Fibroblast of lung (primary cell): ENCODE data around the gene FHAD1. TPM values are rescaled to one million over a fixed set of nuclear protein-coding genes. Genes with fewer than 3 reads are reported as not detected.

ENCODE experiments used
- DNase-seq, 2 donors: peaks; one replicate each; pipeline versions ENCODE4 v3.0.0 to v3.0.0-alpha.2; 2010; ENCODE audit warnings: low read depth in 2 of 2
- H2AFZ ChIP-seq: 2 replicates; pipeline ENCODE4 v1.5.1; 2012; ENCODE audit warnings: low read length, control low read depth, inconsistent platforms
- H3K27ac ChIP-seq: 2 replicates; pipeline ENCODE4 v1.5.1; 2011; ENCODE audit warnings: low read length, control low read depth; ENCODE audit not compliant: insufficient read depth
- H3K27me3 ChIP-seq: 2 replicates; pipeline ENCODE4 v1.5.1; 2011; ENCODE audit warnings: mild to moderate bottlenecking, low read length; ENCODE audit not compliant: control insufficient read depth, insufficient read depth
- H3K36me3 ChIP-seq: 2 replicates; pipeline ENCODE4 v1.5.1; 2011; ENCODE audit warnings: low read length; ENCODE audit not compliant: control insufficient read depth, insufficient read depth
- H3K4me1 ChIP-seq: 2 replicates; pipeline ENCODE4 v1.5.1; 2011; ENCODE audit warnings: low read length; ENCODE audit not compliant: control insufficient read depth, insufficient read depth; ENCODE audit errors: extremely low read depth
- H3K4me2 ChIP-seq: 2 replicates; pipeline ENCODE4 v1.5.1; 2011; ENCODE audit warnings: low read length, control low read depth; ENCODE audit not compliant: insufficient read depth; ENCODE audit errors: extremely low read depth
- H3K4me3 ChIP-seq, 4 experiments: fragments of 200-600 bp in 1 of 4; sonication (generic) in 1 of 4; replicated peaks in 1 of 4; 2 replicates each; pipeline ENCODE4 v1.5.1; 2011 to 2016; ENCODE audit warnings: low read length in 4 of 4, low read depth in 3 of 4, mild to moderate bottlenecking in 3 of 4, control low read depth in 2 of 4, inconsistent platforms in 1 of 4, mixed read lengths in 1 of 4; ENCODE audit not compliant: insufficient read depth in 1 of 4; ENCODE audit errors: control extremely low read depth in 1 of 4
- H3K79me2 ChIP-seq: 2 replicates; pipeline ENCODE4 v1.5.1; 2012; ENCODE audit warnings: mild to moderate bottlenecking, low read length, inconsistent platforms; ENCODE audit not compliant: control insufficient read depth, insufficient read depth
- H3K9ac ChIP-seq: 2 replicates; pipeline ENCODE4 v1.5.1; 2011; ENCODE audit warnings: mild to moderate bottlenecking, low read length, control low read depth; ENCODE audit not compliant: insufficient read depth
- H3K9me3 ChIP-seq: 2 replicates; pipeline ENCODE4 v1.5.1; 2012; ENCODE audit warnings: low read depth, low read length; ENCODE audit not compliant: control insufficient read depth, insufficient read depth
- H4K20me1 ChIP-seq: 2 replicates; pipeline ENCODE4 v1.5.1; 2011; ENCODE audit warnings: low read length; ENCODE audit not compliant: control insufficient read depth, insufficient read depth; ENCODE audit errors: extremely low read depth
- CTCF ChIP-seq, 2 donors: IDR thresholded peaks in 1 of 2; conservative IDR thresholded peaks in 1 of 2; 1 replicate in 1 of 2; 2 replicates in 1 of 2; pipeline ENCODE4 v1.5.1; 2011 to 2012; ENCODE audit warnings: low read length in 2 of 2, control low read depth in 1 of 2, inconsistent platforms in 1 of 2, low read depth in 1 of 2, mild to moderate bottlenecking in 1 of 2
- EZH2 ChIP-seq: IDR thresholded peaks from 2 replicates; pipeline ENCODE4 v1.5.1; 2012; ENCODE audit warnings: low read length, control low read depth, mild to moderate bottlenecking; ENCODE audit errors: missing control alignments
- polyA plus RNA-seq, 2 donors: library from polyadenylated mRNA; depleted of rRNA in 1 of 2; stranded (reverse) in 1 of 2; unstranded in 1 of 2; fragments of >200 nt; gene quantifications; 2 replicates each; pipeline ENCODE4 v1.2.1, GENCODE V29; 2011 to 2012; ENCODE audit warnings: missing spikeins in 1 of 2
- total RNA-seq: library from RNA; depleted of rRNA; stranded (reverse); fragments of >200 nt; gene quantifications from 2 replicates; pipeline ENCODE4 v1.2.1, GENCODE V29; 2014

FHAD1 gene
- total and polyA plus RNA-seq, 2 donors (not counting 1 experiment from before 2014, with no cell fraction given): 0.09 to 0.66 TPM

GRCh38 chr1:15357612-15358207 lies 110.7 kb downstream of the FHAD1 start:
- H3K27me3 ChIP-seq: no peaks in the 10 kb centered on the region
- H4K20me1 ChIP-seq: no peaks in the 10 kb centered on the region
- H3K9me3 ChIP-seq: no peaks in the 10 kb centered on the region
- H3K36me3 ChIP-seq: no peaks in the 10 kb centered on the region
- H3K9ac ChIP-seq: no peak overlapping the region
- no peak overlapping the region for H3K27ac ChIP-seq
- H3K4me3 ChIP-seq: no peak overlapping the region
- no peak overlapping the region for H2AFZ ChIP-seq
- no peak for TF ChIP-seq EZH2
- TF ChIP-seq CTCF (conservative IDR thresholded peaks at IDR 0.05 in 1 of 2, IDR thresholded peaks at IDR 0.05 in 1 of 2; ENCODE audit: low read depth in 1 of 2, low read length in 2 of 2): no peak
- peaks cover 11% of the 10 kb centered on the region for H3K4me1 ChIP-seq
- no peak overlapping the region for H3K4me2 ChIP-seq
- DNase-seq: no peak
- H3K79me2 ChIP-seq: no peaks in the 10 kb centered on the region

DNA sequence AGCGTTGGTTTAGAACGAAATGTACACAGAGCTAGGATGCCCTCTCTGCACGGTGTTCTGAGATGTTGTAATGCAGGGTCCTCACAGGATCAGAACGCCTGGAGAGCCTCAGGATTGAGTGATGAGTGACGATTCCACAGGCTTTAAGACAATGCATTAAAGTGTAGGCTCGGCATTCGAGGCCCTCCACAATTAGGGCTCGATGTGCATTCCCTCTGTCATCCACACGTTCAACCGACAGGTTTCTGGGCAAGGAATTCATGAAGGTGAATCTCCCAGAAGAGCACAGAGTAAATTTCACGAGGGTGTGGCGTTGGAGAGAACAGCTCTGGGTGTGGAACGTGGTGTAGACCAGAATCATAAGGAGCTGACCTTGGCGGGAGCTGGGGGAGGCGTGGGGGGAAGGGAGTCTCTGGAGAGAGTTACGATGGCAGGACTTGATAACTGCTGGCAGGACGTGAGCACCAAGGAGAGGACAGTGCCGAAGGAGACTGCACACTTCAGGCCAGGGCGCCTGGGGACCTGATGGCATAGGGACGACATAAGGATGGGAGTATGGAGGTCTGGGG lies 111.6 kb downstream of the FHAD1 start:
- Histone ChIP-seq H3K4me2 (no peak overlapping the region), H4K20me1 (no peaks in the 10 kb centered on the region), H3K27ac (no peak overlapping the region), H3K79me2 (no peaks in the 10 kb centered on the region), H3K9me3 (no peaks in the 10 kb centered on the region), H3K27me3 (no peaks in the 10 kb centered on the region), H3K36me3 (no peaks in the 10 kb centered on the region), H3K4me1 (peaks cover 11% of the 10 kb centered on the region), H2AFZ (no peak overlapping the region), H3K9ac (no peak overlapping the region), H3K4me3 (no peak overlapping the region)
- TF ChIP-seq EZH2: no peak
- no peak for TF ChIP-seq CTCF (conservative IDR thresholded peaks at IDR 0.05 in 1 of 2, IDR thresholded peaks at IDR 0.05 in 1 of 2; ENCODE audit: low read depth in 1 of 2, low read length in 2 of 2)
- no peak for DNase-seq

DNA sequence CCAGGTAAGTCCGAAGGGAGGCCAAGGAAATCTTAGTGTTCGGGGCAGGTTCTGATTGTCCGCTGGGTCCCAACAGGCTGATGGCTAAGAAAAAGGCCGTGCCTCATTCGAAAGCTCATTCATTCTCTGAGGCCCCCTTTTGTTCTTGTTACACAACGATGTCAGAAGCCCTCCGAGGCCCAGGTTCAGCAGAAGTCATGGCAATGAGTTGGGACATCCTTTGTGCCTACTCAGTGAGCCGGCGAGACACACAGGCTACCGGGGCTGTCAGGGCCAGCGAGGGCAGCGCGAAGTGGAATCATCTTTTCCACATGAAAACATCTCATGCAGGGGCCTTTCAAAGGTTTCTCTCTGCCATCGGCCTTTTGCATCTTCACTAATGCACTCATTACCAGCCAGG lies 113.7 kb downstream of the FHAD1 start:
- Histone ChIP-seq H3K4me1 (peaks cover 5% of the 10 kb centered on the region), H3K9me3 (no peaks in the 10 kb centered on the region), H3K27ac (no peak overlapping the region), H3K4me3 (no peak overlapping the region), H3K27me3 (no peaks in the 10 kb centered on the region), H3K4me2 (no peak overlapping the region), H3K79me2 (no peaks in the 10 kb centered on the region), H4K20me1 (no peaks in the 10 kb centered on the region), H3K36me3 (no peaks in the 10 kb centered on the region), H2AFZ (no peak overlapping the region), H3K9ac (no peak overlapping the region)
- DNase-seq: no peak
- TF ChIP-seq EZH2 (no peak), CTCF (conservative IDR thresholded peaks at IDR 0.05 in 1 of 2, IDR thresholded peaks at IDR 0.05 in 1 of 2; ENCODE audit: low read depth in 1 of 2, low read length in 2 of 2) (no peak)
